Parathyroid adenoma (tissue), 2 donors: Measurements from ENCODE around the gene TRIM9.
A peak's percentile ranks its signal among the peaks of the same experiment; 100 is the strongest.
"Not testable (repeated sequence)": the region's sequence is repeated elsewhere in the genome, so short reads cannot be mapped to it uniquely, and the experiment has no call there.

Experiments
- H2AFZ ChIP-seq: fragments of 300-600 bp; sonication (generic); one replicate; pipeline ENCODE4 v1.7.0; 2017; ENCODE audit warnings: antibody characterized with exemption, mild to moderate bottlenecking
- H3K27ac ChIP-seq: fragments of 300-600 bp; sonication (generic); one replicate; pipeline ENCODE4 v1.7.0; 2017
- H3K27me3 ChIP-seq: fragments of 300-600 bp; sonication (generic); one replicate; pipeline ENCODE4 v1.7.0; 2017; ENCODE audit warnings: low read length; ENCODE audit not compliant: control insufficient read depth, insufficient read depth
- H3K36me3 ChIP-seq: fragments of 300-600 bp; sonication (generic); one replicate; pipeline ENCODE4 v1.7.0; 2017; ENCODE audit warnings: low read length; ENCODE audit not compliant: control insufficient read depth, insufficient read depth
- H3K4me1 ChIP-seq: fragments of 300-600 bp; sonication (generic); one replicate; pipeline ENCODE4 v1.7.0; 2017; ENCODE audit warnings: control low read depth
- H3K4me2 ChIP-seq: fragments of 300-600 bp; sonication (generic); one replicate; pipeline ENCODE4 v1.7.0; 2017; ENCODE audit warnings: low read length
- H3K4me3 ChIP-seq: fragments of 300-600 bp; sonication (generic); one replicate; pipeline ENCODE4 v1.7.0; 2017; ENCODE audit warnings: low read depth, low read length
- H3K79me2 ChIP-seq: fragments of 300-600 bp; sonication (generic); one replicate; pipeline ENCODE4 v1.7.0; 2017; ENCODE audit warnings: control low read depth
- H3K9ac ChIP-seq: fragments of 300-600 bp; sonication (generic); one replicate; pipeline ENCODE4 v1.7.0; 2017; ENCODE audit warnings: mild to moderate bottlenecking
- H3K9me3 ChIP-seq: fragments of 300-600 bp; sonication (generic); one replicate; pipeline ENCODE4 v1.7.0; 2017; ENCODE audit warnings: low read length; ENCODE audit not compliant: control insufficient read depth
- CTCF ChIP-seq: fragments of 300-600 bp; sonication (generic); IDR thresholded peaks from one replicate; pipeline ENCODE4 v1.7.0; 2017; ENCODE audit warnings: antibody characterized with exemption, mild to moderate bottlenecking
- donor health status: primary hyperparathyroidism.

Gene TRIM9

DNA sequence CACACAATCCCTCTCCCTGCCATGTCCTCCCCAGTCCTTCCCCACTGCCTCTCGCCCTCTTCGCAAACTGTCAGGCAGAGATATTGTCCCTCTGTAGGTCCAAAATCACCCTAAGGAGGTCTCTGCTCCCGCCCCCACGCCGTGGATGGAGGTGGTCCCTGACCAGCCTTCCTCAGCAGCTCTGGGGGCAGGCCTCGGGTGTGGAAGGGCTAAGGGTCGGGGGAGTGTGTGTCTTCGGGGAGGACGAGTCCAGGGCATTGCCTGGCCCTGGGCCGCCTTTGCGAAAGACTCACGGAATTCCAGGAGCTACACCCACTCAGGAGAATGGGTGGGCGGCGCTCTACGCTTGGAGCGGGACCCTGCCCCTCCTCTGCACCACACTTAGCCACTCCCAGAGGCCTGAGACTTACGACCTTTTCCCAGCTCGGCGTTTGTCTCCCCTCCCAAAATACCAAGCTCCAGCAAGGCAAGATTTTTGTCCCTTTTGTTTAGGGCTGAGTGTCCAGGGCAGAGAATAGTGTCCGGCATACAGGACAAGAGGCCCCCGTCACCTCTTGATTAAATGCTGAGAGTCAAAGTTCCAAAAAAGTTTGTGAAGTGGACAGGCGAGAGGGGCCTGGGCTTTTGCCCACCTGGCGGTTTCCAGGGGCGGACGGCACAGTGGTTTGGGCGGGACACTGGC is 151.5 kb downstream of the TRIM9 start:
- peak overlapping the region; percentile 52 for H3K27ac ChIP-seq
- peak overlapping the region; percentile 76 for H3K4me3 ChIP-seq
- H3K4me2 ChIP-seq: peak overlapping the region; percentile 87
- H3K79me2 ChIP-seq: no peaks in the 10 kb centered on the region
- no peaks in the 10 kb centered on the region for H3K27me3 ChIP-seq
- peak overlapping the region; percentile 85 for H2AFZ ChIP-seq
- peak overlapping the region; percentile 17 for H3K9ac ChIP-seq
- TF ChIP-seq CTCF: no peak
- H3K36me3 ChIP-seq: no peaks in the 10 kb centered on the region
- H3K9me3 ChIP-seq: no peaks in the 10 kb centered on the region
- H3K4me1 ChIP-seq: peaks cover 2% of the 10 kb centered on the region

- not testable (repeated sequence) for H3K79me2 ChIP-seq, H3K27ac ChIP-seq, H3K4me1 ChIP-seq
Observed at GRCh38 chr14:50941638-50942037, 153.3 kb downstream of the TRIM9 start.

GRCh38 chr14:50941151-50941550 is 153.8 kb downstream of the TRIM9 start:
- Histone ChIP-seq H3K4me2 (no peak overlapping the region), H3K4me1 (peaks cover 2% of the 10 kb centered on the region), H3K9ac (no peak overlapping the region), H2AFZ (no peak overlapping the region), H3K79me2 (no peaks in the 10 kb centered on the region), H3K27me3 (no peaks in the 10 kb centered on the region), H3K9me3 (no peaks in the 10 kb centered on the region), H3K36me3 (no peaks in the 10 kb centered on the region), H3K27ac (no peak overlapping the region), H3K4me3 (no peak overlapping the region)
- TF ChIP-seq CTCF: no peak

More at GRCh38 chr14:50941638-50942037, 153.3 kb downstream of the TRIM9 start:
- not testable (repeated sequence) for H3K27me3 ChIP-seq, H3K9ac ChIP-seq, H3K36me3 ChIP-seq, H3K9me3 ChIP-seq, H3K4me3 ChIP-seq, H3K4me2 ChIP-seq, H2AFZ ChIP-seq

DNA sequence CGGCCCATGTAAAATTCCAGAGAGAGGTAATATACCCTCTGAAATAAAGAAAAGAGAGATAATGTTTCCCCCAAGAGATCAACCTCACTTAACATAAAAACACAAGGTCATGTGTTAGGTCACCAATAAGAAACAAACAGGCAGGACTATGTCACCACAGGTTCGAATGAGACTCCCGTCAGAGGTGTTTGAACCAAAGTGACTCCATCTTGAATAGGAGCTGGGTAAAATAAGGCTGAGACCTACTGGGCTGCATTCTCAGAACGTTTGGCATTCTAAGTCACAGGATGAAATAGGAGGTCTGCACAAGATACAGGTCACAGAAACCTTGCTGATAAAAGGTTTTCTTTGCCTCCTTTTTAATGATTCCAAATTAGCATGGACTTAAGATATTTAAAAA is 157.1 kb downstream of the TRIM9 start:
- H3K4me1 ChIP-seq: no peaks in the 10 kb centered on the region
- H3K27ac ChIP-seq: no peak overlapping the region
- no peaks in the 10 kb centered on the region for H3K9me3 ChIP-seq
- no peak overlapping the region for H2AFZ ChIP-seq
- no peak overlapping the region for H3K4me3 ChIP-seq
- TF ChIP-seq CTCF: no peak
- no peaks in the 10 kb centered on the region for H3K79me2 ChIP-seq
- no peaks in the 10 kb centered on the region for H3K36me3 ChIP-seq
- no peaks in the 10 kb centered on the region for H3K27me3 ChIP-seq
- H3K9ac ChIP-seq: no peak overlapping the region
- H3K4me2 ChIP-seq: no peak overlapping the region

DNA sequence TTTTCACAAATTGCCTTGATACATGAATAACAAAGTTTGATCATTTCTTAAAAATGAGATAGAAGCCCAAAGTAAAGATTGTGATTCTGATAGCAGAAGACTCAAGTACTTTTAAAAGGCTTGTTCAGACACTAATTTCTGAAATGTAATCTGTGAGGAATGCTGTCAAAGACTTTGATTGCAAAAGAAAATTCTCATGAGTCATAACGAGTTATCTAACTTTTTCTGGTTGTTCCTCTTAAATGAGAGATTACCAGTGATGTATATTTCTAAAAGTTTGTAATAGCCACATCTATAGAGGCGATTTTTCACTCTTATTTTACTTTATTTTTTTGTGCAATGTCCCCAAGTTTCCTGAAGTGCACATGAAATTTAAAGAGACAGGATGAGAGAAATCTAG is 157.6 kb downstream of the TRIM9 start:
- no peak overlapping the region for H3K27ac ChIP-seq
- no peaks in the 10 kb centered on the region for H3K36me3 ChIP-seq
- H3K4me3 ChIP-seq: no peak overlapping the region
- no peak overlapping the region for H3K9ac ChIP-seq
- no peak overlapping the region for H3K4me2 ChIP-seq
- no peaks in the 10 kb centered on the region for H3K79me2 ChIP-seq
- H3K4me1 ChIP-seq: no peaks in the 10 kb centered on the region
- H3K9me3 ChIP-seq: no peaks in the 10 kb centered on the region
- no peaks in the 10 kb centered on the region for H3K27me3 ChIP-seq
- no peak overlapping the region for H2AFZ ChIP-seq
- TF ChIP-seq CTCF: no peak
